Lung (tissue), 12 donors: ENCODE data around the gene CPLX1. TPM values are rescaled to one million over a fixed set of nuclear protein-coding genes. Genes with fewer than 3 reads are reported as not detected.

Experiments used
- ATAC-seq: fragments of 200-7000 bp; cut with Tn5 transposase; one replicate; pipeline ENCODE4 v1.9.1; 2020; ENCODE audit warnings: moderate number of reproducible peaks; ENCODE audit not compliant: insufficient read depth, low FRiP score
- DNase-seq, 3 donors: peaks; one replicate each; pipeline ENCODE4 v3.0.0-alpha.2; 2013 to 2017
- H3K27ac ChIP-seq, 2 donors: one replicate each; pipeline ENCODE4 v1.5.1; 2013; ENCODE audit warnings: mild to moderate bottlenecking in 2 of 2, moderate library complexity in 2 of 2, control low read depth in 1 of 2, inconsistent platforms in 1 of 2, low read depth in 1 of 2, low read length in 1 of 2
- H3K27me3 ChIP-seq, 3 donors: one replicate each; pipeline ENCODE4 v1.5.1; 2013; ENCODE audit warnings: low read length in 2 of 3; ENCODE audit not compliant: control insufficient read depth in 3 of 3, insufficient read depth in 3 of 3
- H3K36me3 ChIP-seq, 4 donors: one replicate each; pipeline ENCODE4 v1.5.1; 2013; ENCODE audit warnings: low read length in 4 of 4, mild to moderate bottlenecking in 1 of 4, moderate library complexity in 1 of 4; ENCODE audit not compliant: control insufficient read depth in 4 of 4, insufficient read depth in 4 of 4
- H3K4me1 ChIP-seq, 5 donors: one replicate each; pipeline ENCODE4 v1.5.1; 2013; ENCODE audit warnings: low read length in 5 of 5, mild to moderate bottlenecking in 2 of 5, moderate library complexity in 1 of 5; ENCODE audit not compliant: control insufficient read depth in 5 of 5, insufficient read depth in 5 of 5
- H3K4me3 ChIP-seq: one replicate; pipeline ENCODE4 v1.5.1; 2013; ENCODE audit warnings: mild to moderate bottlenecking, control low read depth, moderate library complexity
- H3K9ac ChIP-seq, 2 donors: one replicate each; pipeline ENCODE4 v1.5.1; 2013; ENCODE audit warnings: low read length in 2 of 2, control low read depth in 1 of 2; ENCODE audit not compliant: insufficient read depth in 1 of 2
- H3K9me3 ChIP-seq, 4 donors: one replicate each; pipeline ENCODE4 v1.5.1; 2013; ENCODE audit warnings: low read length in 3 of 4, mild to moderate bottlenecking in 1 of 4, moderate library complexity in 1 of 4; ENCODE audit not compliant: control insufficient read depth in 4 of 4, insufficient read depth in 3 of 4
- CTCF ChIP-seq: IDR thresholded peaks from 2 replicates; pipeline ENCODE4 v1.5.1; 2012; ENCODE audit warnings: mild to moderate bottlenecking; ENCODE audit errors: control extremely low read depth, extremely low read depth
- WGBS, 2 donors: extraction: QIAGEN DNeasy Blood & Tissue Kit; methylation state at CpG; one replicate each; pipeline ENCODE4 v1.1.7; 2013; 5-methylcytosine and 5-hydroxymethylcytosine counted together
- polyA plus RNA-seq, 2 donors: library from polyadenylated mRNA; stranded (reverse); fragments of 200-250 nt; gene quantifications; one replicate each; pipeline ENCODE4 v1.2.1, GENCODE V29; 2013
- total RNA-seq, 2 donors: library from RNA; depleted of rRNA in 1 of 2; stranded (reverse); fragments of >200 nt in 1 of 2; gene quantifications; one replicate each; pipeline ENCODE4 v1.2.1, GENCODE V29; 2014 to 2021
- donor health status: control.
- donor health status: control.
- donor health status: Bipolar disorder and iron deficiency.
- donor health status: healthy.
- donor health status: DM: yes; HTN: yes; CAD: no.

Gene CPLX1
- total and polyA plus RNA-seq, 4 donors: 1.1 to 3.9 (median 2.1) TPM

- no peak for TF ChIP-seq CTCF
- no peaks in the 10 kb centered on the region for H3K9me3 ChIP-seq
- H3K27ac ChIP-seq: no peak overlapping the region
- H3K4me1 ChIP-seq: no peaks in the 10 kb centered on the region
- H3K27me3 ChIP-seq: no peaks in the 10 kb centered on the region
- 97 to 98% methylated on average over 31 of the region's 31 CpGs for WGBS, 2 donors
- ATAC-seq (no peak), DNase-seq (no peak)
- H3K36me3 ChIP-seq: peaks cover 16 to 62% (median 37%) of the 10 kb centered on the region in 4 donors
- no peak overlapping the region for H3K9ac ChIP-seq
- no peak overlapping the region for H3K4me3 ChIP-seq
Observed at GRCh38 chr4:858831-859451, 33.0 kb upstream of the CPLX1 start.

- no peak overlapping the region for H3K9ac ChIP-seq
- DNase-seq (no peak), ATAC-seq (no peak)
- WGBS, 2 donors: 97% methylated on average over 17 of the region's 17 CpGs
- H3K36me3 ChIP-seq: peaks cover 12 to 61% (median 32%) of the 10 kb centered on the region in 4 donors
- H3K27me3 ChIP-seq: no peaks in the 10 kb centered on the region
- no peaks in the 10 kb centered on the region for H3K4me1 ChIP-seq
- no peaks in the 10 kb centered on the region for H3K9me3 ChIP-seq
- TF ChIP-seq CTCF: no peak
- no peak overlapping the region for H3K27ac ChIP-seq
- H3K4me3 ChIP-seq: no peak overlapping the region
Observed at GRCh38 chr4:858041-858481, 32.1 kb upstream of the CPLX1 start.

GRCh38 chr4:857461-857860, 31.5 kb upstream of the CPLX1 start:
- Histone ChIP-seq H3K9ac (no peak overlapping the region), H3K9me3 (no peaks in the 10 kb centered on the region), H3K4me3 (no peak overlapping the region), H3K27ac (no peak overlapping the region), H3K4me1 (no peaks in the 10 kb centered on the region), H3K36me3 (peaks cover 8 to 57% (median 26%) of the 10 kb centered on the region in 4 donors), H3K27me3 (no peaks in the 10 kb centered on the region)
- no peak for ATAC-seq
- 94% methylated on average over 11 of the region's 11 CpGs for WGBS, 2 donors
- TF ChIP-seq CTCF: no peak
- no peak for DNase-seq
